ENCODE measurements around the gene EPHA5.

Gene EPHA5

DNA sequence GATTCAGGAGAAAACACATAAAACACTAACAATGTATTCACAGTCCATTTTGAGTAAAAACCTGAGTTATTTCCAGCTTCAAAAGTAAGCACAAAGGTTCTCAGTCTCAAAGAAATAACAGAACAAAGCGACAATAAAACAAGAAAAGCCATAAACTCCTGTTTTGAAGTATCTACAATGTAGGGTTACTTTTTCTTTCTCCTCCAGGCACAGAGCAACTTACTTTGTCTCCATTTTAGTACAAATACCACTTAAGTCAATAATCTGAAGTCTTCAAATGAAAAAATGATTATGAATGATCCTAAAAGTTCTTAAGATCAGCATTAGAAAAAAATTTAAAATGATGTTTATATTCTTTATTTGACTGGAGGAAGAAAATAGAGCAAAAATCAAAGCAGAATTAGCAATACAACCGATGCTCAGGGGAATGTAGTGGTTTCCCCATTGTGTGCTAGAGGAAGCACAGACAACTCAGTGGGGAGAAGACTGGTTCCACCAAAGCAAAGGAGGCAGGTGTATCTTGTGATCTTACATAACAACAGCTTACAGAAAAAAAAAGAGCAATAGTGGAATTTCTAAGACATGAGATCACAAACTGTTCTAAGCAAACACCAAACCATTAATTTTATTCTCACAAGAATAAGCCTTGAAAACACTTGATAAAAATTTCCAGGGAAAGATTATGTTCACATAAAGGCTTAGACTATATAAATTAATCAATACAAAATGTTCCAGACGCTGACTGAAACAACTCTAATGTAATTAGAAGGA lies 35.1 kb downstream of the EPHA5 start:
- in situ Hi-C loops (cut with MboI; ENCODE audit: low sequenced_read_pairs), result no loop called here

DNA sequence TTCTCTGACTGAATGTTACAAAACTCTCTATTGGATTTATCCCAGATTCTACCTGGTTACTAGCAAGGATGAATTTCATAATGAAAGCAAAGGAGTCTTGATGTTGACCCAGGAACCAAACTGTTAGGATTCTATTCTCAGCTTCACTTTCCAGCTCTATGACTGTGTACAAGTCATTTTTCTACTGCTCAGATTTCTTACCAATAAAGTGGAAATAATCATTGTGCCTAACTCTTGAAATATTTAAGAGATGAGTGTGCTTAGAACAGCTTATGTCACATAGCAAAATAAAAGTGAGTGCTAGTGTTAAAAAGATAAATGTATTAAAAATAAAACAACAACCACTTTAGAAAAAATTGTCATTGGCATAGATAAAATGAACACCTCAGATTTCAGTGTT lies 45.6 kb downstream of the EPHA5 start:
- in situ Hi-C loops (cut with MboI; ENCODE audit: low sequenced_read_pairs), result no loop called here

DNA sequence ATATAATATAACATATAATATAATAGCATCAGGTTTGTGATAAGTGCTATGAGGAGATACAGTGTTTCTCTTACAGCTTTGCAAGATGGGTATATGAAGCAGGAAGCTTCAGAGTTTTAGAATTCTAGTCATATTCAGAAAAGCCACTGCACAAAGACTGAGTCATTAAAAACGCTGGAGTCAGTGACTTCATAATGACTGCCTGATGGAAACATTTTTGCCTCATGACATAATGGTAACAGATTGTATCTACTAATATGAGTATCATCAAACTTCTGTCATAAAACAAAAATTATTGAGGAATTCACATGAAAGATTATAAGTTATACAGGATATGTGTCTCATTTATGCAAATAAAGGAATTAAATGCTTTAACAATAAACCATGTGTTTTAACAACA lies 46.8 kb downstream of the EPHA5 start:
- in situ Hi-C loops (cut with MboI; ENCODE audit: low sequenced_read_pairs), result no loop called here

DNA sequence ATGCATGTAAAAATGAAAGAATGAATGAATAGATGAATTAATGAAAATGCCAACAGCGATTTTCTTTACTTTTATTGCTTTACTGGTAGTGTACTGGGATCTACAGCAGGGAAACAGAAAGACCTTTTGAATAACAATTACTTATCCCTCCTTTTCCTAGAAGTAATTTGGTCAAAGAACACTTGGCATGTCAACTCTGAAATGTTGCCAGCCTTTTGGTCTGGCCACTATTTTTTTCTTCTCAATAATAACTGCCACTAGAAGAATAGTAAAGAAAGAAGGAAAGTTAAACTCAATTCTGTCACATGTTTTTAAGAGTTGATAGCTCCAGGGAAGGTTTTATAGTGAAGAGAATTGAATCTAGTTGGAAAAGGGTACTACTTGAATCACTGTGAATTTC lies 52.9 kb downstream of the EPHA5 start:
- in situ Hi-C loops (cut with MboI; ENCODE audit: low sequenced_read_pairs), result no loop called here

DNA sequence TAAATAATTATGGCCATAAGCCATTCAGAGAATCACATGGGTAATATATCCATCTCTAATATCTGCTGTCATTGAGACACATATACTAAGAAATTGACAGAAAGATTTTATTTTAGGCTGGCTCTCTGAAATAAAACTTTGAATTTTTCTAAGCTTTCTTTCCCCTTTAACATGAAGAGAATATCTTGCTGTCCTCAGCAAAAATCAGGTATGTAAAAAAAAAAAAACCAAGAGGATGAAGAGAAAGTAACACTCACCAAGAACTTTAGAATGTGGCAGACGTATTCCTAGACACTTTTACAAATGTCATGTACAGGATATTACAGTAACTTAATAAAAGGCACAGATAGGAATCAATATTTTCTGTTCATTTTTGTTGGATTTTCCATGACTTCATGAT lies 65.8 kb downstream of the EPHA5 start:
- in situ Hi-C loops (cut with MboI; ENCODE audit: low sequenced_read_pairs), result no loop called here

DNA sequence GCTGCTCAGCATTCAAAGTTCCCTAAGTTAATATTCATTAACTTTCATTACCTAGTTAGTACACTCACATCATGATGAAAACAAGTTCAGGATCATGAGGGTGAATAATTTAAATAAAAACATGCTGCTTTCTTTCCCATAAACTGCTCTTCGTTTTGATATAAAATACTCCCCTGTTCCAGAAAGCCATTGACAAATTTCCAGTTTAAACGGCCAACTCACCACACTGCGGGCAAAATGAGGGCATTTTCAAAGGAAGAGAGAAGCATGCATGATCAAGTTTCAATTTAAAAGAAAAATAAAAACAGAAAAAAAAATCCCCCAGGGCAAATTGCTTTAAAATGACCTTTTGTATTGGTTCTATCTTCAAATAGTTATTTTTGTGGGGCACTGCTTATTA lies 69.6 kb downstream of the EPHA5 start:
- in situ Hi-C loops (cut with MboI; ENCODE audit: low sequenced_read_pairs), result no loop called here

DNA sequence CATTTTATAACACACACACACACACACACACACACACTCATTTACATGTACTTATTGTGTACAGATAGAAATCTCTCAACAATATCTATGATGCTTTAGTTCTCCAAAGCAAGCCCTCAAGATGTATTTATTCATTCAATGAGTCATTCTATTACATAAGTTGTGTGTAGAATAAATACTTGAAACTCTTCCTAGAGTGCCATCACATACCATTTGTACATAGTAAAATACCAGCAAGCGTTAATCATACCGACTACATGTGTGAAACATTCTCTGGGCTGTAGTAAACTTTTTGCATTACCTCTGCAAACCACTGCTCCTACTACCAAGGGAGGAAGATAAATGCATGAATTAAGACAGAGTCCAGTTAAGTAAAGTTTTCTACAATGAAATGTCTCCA lies 70.9 kb downstream of the EPHA5 start:
- in situ Hi-C loops (cut with MboI; ENCODE audit: low sequenced_read_pairs), result no loop called here

DNA sequence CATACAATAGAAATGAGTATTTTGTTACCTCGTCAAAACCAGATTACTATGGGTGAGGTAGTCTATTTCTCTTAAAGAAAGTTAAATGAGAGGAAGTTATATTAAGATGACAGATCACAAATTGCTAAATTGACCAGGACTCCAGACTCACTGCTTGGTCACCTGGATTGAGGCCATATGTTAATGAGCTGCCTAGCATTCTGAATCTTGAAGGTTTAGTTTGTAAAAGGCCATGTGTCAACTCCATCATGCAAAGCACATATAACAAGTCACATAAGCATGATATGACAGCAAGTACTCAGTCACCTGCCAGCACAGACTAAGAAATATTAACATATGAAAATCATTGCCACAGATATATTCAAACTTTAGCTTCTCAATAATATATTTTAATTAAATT lies 72.6 kb downstream of the EPHA5 start:
- in situ Hi-C loops (cut with MboI; ENCODE audit: low sequenced_read_pairs), result no loop called here

DNA sequence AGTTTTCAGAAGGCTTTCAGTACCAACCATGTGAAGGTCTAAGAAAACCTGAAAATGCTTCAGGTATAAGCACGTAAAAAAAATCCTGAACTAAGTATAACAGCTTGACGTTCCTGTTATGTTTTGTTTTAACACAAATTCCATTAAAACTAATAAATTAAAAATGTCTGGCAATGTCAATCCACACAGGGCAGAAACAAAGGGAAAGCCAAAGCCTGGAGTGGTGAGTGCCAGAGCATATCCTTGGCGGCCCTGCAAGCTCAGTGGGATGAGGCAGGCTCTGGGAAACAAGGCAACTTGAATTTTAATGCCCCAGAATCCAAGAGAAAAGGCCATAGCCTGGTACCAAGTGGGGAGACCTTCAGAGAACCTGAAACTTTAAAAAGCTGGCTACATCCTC lies 78.2 kb downstream of the EPHA5 start:
- in situ Hi-C loops (cut with MboI; ENCODE audit: low sequenced_read_pairs), result no loop called here

DNA sequence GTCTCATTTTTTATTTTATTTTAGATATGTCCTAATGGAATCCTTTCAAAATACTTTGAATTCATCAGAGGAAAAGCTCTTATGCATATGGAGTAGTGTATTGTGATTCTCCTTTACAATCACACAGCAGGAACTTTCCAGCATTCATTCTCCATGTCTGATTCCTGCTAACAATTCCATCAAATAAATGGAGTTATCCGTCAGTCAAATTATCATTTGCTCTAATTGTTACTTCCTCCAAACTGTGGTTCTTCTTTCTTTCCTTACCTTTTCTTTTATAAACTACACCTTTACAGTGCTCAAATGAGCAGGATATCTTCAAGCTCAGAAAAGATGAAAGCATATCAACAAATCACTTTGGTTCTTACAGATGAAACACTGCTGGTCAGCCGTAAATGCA lies 80.4 kb downstream of the EPHA5 start:
- in situ Hi-C loops (cut with MboI; ENCODE audit: low sequenced_read_pairs), result no loop called here

DNA sequence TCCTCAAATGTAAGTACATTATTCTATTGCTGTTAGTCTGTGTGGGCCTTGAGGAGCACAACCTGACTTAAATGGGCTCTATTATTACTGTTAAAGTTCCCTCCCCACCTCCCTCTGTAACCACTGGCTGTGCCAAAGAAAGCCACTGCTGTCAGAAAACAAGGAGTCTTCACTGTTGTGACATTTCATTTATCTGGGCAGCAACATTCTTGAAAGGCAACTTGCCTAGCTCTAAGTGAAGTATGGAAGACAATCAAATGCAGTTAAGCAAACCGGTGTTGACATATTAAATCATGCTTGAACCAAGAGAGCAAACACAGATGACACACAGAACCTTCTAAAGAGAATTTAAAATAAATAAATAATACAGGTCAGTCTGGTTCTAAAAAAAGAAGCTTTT lies 81.0 kb downstream of the EPHA5 start:
- in situ Hi-C loops (cut with MboI; ENCODE audit: low sequenced_read_pairs), result no loop called here

DNA sequence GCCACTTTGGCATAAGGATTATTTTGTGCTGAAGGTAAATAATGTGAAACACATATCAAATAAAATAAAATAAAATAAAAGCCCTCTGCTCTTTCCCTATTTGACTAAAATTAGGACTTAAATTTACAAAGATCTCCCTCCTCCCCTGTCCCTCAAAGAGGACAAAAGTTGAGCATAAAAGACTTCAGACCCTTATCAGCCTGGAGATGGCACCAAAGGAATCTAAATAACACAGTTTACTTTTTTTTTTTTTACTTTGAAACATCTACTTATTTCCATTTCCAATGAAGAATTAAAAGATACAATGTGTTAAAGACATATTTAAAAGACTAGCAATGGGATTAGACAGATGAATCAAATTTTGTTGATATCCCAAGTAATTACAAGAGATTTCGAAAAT lies 89.7 kb downstream of the EPHA5 start:
- in situ Hi-C loops (cut with MboI; ENCODE audit: low sequenced_read_pairs), result no loop called here

DNA sequence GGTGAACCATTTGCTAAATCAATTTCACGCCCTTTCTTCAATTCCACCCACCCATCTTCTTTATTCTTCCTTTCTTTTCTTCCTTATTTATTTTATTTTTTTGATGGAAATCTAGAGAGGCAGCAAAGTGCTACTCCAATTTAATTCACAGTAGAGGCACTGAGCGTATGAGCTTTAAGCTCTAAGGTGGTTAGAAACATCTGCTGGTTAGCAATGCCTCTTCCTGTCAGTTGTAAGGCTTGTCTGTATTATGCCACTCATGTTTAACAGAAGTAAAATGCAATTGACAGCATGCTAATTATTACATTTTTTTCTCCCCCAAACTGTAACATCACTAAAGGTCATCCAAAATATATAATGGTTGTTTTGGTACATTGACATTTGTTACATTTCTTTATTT lies 103.8 kb downstream of the EPHA5 start:
- in situ Hi-C loops (cut with MboI; ENCODE audit: low sequenced_read_pairs), result no loop called here

DNA sequence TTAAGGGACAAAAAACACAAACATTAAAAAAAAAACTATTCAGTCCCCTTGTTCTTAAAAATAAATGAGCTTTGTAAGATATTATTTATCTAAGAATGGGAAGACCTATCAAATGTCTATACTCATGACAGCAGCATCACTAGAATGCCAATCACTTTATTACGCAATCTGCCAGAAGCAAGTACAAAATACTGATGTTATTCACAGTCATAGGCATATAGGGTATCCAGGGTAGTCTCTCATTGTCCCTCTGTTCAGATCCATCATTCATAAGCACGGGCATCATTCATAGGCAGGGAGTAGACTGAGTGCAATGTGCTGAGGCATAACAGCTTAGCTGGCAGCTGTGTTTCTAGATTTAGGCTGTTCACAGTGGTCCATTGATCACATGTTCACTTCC lies 109.1 kb downstream of the EPHA5 start:
- in situ Hi-C loops (cut with MboI; ENCODE audit: low sequenced_read_pairs), result no loop called here

DNA sequence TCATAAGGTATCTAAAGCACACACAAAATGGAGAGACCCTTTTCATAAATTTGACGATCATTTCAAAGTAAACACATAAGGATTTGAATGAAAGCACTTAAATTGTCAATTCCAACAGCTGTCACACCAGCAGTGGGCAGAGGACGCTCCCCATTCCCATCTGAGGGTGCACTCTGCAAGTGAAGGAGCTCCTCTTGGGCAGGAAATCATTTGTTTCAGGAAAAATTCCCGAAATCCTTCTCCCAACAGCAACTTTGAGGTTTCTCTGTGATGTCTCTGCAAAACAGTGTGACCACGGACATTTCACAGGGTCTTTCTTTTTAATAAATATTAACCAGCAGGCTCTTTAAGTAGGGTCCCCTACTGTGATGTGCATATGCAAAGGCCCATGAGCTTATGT lies 111.0 kb downstream of the EPHA5 start:
- in situ Hi-C loops (cut with MboI; ENCODE audit: low sequenced_read_pairs), result no loop called here

DNA sequence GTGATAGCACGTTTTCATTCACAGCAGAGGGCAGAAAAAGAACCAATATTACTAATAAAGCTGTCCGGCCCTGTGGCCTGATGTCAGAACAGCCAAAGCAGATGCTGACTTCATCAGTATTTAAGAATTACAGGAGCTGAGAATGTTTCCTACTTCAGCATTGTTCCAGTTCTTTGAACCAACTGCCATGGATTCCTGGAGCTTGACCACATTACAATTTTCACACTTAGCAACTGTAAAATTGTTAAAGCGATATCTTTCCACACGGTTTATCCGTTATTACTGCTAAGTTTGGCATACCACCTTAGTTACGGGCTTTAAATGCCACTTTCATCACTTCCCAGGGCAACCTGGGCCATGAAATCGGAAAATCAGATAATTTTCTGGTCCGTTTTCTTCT lies 118.2 kb downstream of the EPHA5 start:
- in situ Hi-C loops (cut with MboI; ENCODE audit: low sequenced_read_pairs), result no loop called here

DNA sequence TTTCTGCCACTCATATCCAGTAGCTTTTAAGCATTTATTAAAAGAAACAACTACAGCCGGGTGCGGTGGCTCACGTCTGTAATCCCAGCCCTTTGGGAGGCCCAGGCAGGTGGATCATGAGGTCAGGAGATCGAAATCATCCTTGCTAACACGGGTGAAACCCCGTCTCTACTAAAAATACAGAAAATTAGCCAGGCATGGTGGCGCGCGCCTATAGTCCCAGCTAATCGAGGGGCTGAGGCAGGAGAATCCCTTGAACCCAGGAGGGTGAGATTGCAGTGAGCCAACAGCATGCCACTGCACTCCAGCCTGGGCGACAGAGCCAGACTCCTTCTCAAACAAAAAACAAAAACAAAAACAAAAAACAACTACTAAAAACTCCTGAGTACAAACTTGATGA lies 119.8 kb downstream of the EPHA5 start:
- in situ Hi-C loops (cut with MboI; ENCODE audit: low sequenced_read_pairs), result no loop called here

DNA sequence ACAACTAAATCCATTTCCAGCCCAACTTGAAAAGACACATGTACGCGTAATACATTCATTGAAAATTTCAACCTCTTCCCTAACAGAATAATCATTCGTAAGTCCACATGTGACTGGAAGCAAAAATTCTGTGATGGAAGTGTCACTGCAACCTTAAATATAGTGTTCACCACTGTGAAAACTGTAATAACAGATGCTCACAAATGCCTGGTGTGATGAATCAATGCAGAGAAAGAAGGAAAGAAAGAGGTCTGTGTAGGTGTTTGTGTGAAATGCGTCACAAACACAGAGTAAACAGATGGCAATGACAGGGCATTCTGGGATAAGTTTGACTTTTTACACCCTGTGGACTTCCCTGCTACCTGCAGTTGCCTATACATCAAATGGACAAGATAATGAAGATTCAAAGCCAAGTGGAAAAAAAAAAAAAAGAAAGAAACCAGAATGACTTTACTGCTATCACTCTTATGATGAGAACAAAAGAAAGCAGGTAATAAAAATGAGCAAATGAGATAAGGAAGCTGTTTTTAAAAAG lies 123.3 kb downstream of the EPHA5 start:
- in situ Hi-C loops (cut with MboI; ENCODE audit: low sequenced_read_pairs), result no loop called here

DNA sequence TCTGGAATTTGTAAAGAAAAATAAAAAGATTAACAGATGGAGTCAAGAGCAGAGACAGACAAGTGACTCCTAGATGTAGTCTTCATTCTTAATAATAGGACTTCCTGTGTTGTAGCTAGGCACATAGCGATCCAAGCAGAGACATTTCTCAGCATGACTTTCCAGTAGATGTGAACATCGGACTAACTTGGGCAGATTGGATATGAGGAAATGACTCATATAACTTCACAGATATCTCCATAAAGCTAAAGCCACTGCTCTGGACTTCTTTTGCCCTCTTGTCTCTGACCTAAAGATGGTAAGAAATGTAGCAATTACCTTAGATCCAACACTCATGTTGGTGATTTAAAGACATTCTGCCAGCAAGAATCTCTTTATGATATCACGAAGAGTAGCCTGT lies 131.7 kb downstream of the EPHA5 start:
- in situ Hi-C loops (cut with MboI; ENCODE audit: low sequenced_read_pairs), result no loop called here

DNA sequence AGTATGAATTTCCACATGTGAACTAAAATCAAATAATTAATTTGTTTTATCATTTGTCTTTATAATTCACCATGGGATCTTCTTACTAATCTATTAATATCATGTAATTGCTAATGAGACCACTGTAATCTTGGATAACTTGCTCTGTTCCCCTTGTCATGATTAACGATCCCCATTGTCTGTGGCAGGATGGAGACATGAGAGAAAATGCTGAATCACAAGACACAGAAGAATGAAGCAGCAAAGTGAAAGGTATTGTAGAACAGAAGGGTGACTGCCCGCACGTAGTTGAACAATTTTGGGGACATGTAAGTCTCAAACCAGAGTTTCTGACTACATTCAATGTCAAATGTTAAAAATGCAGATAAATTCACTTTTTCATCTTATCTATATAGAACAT lies 135.2 kb downstream of the EPHA5 start:
- in situ Hi-C loops (cut with MboI; ENCODE audit: low sequenced_read_pairs), result no loop called here

DNA sequence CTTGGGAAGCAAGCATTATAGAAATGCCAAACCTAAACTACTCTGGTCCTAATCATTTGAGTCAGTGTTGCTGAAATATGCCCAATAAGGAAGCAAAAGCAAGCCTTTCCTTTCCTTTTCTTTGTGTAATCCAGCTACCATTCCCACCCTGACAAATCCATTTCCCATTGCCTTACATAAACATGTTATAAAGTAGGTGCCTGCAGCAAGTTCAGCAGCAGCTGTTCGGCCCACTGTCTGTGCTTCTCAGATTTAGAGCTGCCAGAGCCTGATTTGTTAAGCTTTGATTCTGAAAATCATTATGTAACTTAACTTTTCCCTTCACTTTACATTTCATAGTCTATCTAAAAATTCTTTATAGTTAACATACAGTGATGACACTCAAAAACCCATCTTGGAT lies 148.6 kb downstream of the EPHA5 start:
- in situ Hi-C loops (cut with MboI; ENCODE audit: low sequenced_read_pairs), result no loop called here

DNA sequence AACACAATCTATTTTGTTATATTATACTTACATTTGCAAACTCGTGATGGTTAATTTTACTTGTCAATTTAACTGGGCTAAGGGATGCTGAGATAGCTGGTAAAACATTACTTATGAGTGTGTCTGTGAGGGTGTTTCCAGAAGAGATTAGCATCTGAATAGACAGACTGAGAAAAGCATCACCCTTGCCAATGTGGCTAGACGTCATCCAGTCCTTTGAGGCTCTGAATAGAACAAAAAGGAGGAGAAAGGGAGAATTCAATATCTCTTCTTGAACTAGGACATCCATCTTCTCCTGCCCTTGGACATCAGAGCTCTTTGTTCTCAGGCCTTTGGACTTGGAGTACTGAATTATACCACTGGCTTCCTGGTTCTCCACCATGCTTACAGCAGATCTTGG lies 154.6 kb downstream of the EPHA5 start:
- in situ Hi-C loops (cut with MboI; ENCODE audit: low sequenced_read_pairs), result no loop called here

DNA sequence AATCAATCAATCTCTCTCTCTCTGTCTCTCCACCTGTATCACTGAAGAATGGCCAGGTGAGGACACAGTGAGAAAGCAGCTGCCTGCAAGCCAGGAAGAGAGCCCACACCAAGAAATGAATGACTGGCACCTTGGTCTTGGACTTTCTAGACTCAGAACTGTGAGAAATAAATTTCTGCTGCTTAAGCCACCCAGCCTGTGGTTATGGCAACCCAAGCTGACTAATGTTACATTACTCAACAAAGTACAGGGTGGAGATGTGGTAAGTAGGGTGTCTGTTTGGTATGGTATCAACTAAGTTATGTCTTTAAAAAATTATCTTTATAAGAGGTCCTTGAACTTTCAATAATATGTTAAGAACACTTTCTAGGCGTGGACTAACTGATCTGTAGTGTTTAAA lies 159.3 kb downstream of the EPHA5 start:
- in situ Hi-C loops (cut with MboI; ENCODE audit: low sequenced_read_pairs), result no loop called here

Measured in HL-60/S4 treated with retinoic acid at 250 ng/mL for 4 days and 3 days (cell line).